Adipose tissue (tissue), 3 donors: ENCODE data around the gene MRPL43. TPM values are rescaled to one million over a fixed set of nuclear protein-coding genes. Genes with fewer than 3 reads are reported as not detected.

Experiments
- H3K27ac ChIP-seq: one replicate; pipeline ENCODE4 v1.5.1; 2013; ENCODE audit warnings: low read depth, low read length
- WGBS, 3 donors: extraction: QIAGEN DNeasy Blood & Tissue Kit; methylation state at CpG; one replicate each; pipeline ENCODE4 v1.1.7; 2013; 5-methylcytosine and 5-hydroxymethylcytosine counted together
- polyA plus RNA-seq, 3 donors: library from polyadenylated mRNA; stranded (reverse); fragments of 200-250 nt; gene quantifications; one replicate each; pipeline ENCODE4 v1.2.3, GENCODE V29; 2013
- donor health status: healthy with polysubstance abuse.
- donor health status: Bipolar disorder and iron deficiency.
- donor health status: healthy.

MRPL43 gene
- polyA plus RNA-seq, 3 donors: 76.5 to 109 (median 96.3) TPM

DNA sequence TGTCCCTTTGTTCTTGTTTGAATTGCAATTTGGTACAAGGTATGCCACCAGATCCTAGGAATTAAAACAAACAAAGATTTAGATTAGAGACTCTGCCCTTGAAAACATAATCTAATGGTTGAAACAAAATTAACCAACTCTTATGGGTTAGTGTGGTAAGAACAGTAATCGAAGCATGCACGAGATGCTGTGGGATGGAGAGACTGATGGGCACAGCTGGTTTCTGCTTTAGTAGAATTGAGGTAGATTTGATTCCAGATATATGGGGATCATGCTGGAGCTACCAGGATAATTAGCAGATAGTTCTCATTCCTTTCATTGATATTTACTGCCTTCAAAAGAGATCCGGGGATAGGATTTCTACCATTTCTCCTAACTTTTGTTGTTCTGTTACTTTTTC is 38.4 kb downstream of the MRPL43 start:
- H3K27ac ChIP-seq: no peak overlapping the region
- WGBS, 3 donors: 92 to 95% (median 93%) methylated on average over 3 of the region's 3 CpGs

- no peak overlapping the region for H3K27ac ChIP-seq
Observed at GRCh38 chr10:100945754-100946153, 41.5 kb downstream of the MRPL43 start.

- H3K27ac ChIP-seq: no peak overlapping the region
Observed at GRCh38 chr10:100943508-100943907, 43.8 kb downstream of the MRPL43 start.

- no peak overlapping the region for H3K27ac ChIP-seq
- WGBS, 3 donors: 96 to 100% (median 100%) methylated on average over 3 of the region's 3 CpGs
Observed at GRCh38 chr10:100942229-100942628, 45.1 kb downstream of the MRPL43 start.

DNA sequence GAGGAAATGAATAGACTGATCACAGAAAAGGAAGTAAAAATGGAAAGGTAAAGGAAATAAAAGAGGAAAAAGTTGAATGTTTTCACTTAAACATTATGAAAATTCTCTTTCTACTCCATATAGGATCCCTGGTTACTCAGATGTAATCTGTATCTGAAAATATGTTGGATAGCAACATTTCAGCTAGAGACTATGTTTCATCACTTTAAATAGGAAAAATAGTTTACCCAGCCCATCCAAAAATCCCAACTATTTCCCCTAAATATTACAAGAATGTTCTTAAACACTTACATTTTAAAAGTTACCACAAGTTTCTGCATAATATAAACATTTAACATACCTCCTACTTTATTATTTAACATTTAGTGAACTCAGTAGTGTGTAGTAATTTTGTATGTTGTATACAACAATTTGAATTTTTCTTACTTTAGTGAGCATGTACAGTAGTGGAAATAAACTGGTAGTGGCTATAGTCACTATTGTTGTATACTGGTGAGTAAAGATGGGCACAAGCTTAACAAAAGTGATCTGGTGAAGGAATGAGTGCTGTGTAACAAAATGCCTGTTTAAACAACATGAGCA is 47.4 kb downstream of the MRPL43 start:
- no peak overlapping the region for H3K27ac ChIP-seq

Other genes starting within 250 kb of the MRPL43 start
- gene PAX2, start 241.9 kb downstream of the MRPL43 start, polyA plus RNA-seq: under 1 TPM in 1 of 3 donors, not detected in 2; 0.17 TPM
- 1 to 10 TPM; 4.8 to 8.7 (median 6.1) TPM for gene SLF2, start 74.5 kb downstream of the MRPL43 start, polyA plus RNA-seq
- gene SEMA4G, start 18.0 kb downstream of the MRPL43 start, polyA plus RNA-seq: 10 to 100 TPM in 1 of 3 donors, 1 to 10 TPM in 2; 1.6 to 10.0 (median 2.3) TPM
- 1 to 10 TPM; 3.7 to 9.0 (median 4.9) TPM for gene TWNK, start within 50 bp of the MRPL43 start, polyA plus RNA-seq
- 100 to 1,000 TPM in 1 of 3 donors, 10 to 100 TPM in 2; 22.4 to 105 (median 91.5) TPM for gene LZTS2, start 12.3 kb upstream of the MRPL43 start, polyA plus RNA-seq
- gene PDZD7, start 43.6 kb upstream of the MRPL43 start, polyA plus RNA-seq: 1 to 10 TPM in 2 of 3 donors, under 1 TPM in 1; 0.25 to 3.3 (median 2.3) TPM
- gene SFXN3, start 43.7 kb upstream of the MRPL43 start, polyA plus RNA-seq: 10 to 100 TPM; 17.0 to 47.8 (median 27.0) TPM
- 1 to 10 TPM; 1.2 to 9.2 (median 3.1) TPM for gene KAZALD1, start 74.5 kb upstream of the MRPL43 start, polyA plus RNA-seq
- under 1 TPM in 2 of 3 donors, not detected in 1; 0.02 to 0.09 TPM for gene TLX1, start 143.8 kb upstream of the MRPL43 start, polyA plus RNA-seq
- gene LBX1, start 242.0 kb upstream of the MRPL43 start, polyA plus RNA-seq: not detected